GF-D8 (cell line): ENCODE data around the gene ARHGAP26.

Source experiments
- DNase-seq: peaks from one replicate; lab custom pipeline; 2025; lab: John Stamatoyannopoulos, UW

ARHGAP26 gene

GRCh38 chr5:143145243-143146160 lies 375.3 kb downstream of the ARHGAP26 start:
- no peak for DNase-seq

GRCh38 chr5:143146161-143146560 lies 376.0 kb downstream of the ARHGAP26 start:
- DNase-seq: no peak

- no peak for DNase-seq
These were observed 377.2 kb downstream of the ARHGAP26 start for GRCh38 chr5:143147383-143147782.

- no peak for DNase-seq
These were observed 377.7 kb downstream of the ARHGAP26 start for GRCh38 chr5:143147902-143148301.

- no peak for DNase-seq
These were observed 378.6 kb downstream of the ARHGAP26 start for GRCh38 chr5:143148771-143149170.

GRCh38 chr5:143149759-143150158 lies 379.6 kb downstream of the ARHGAP26 start:
- DNase-seq: no peak

- no peak for DNase-seq
These were observed 381.0 kb downstream of the ARHGAP26 start for GRCh38 chr5:143151056-143151700.

GRCh38 chr5:143152445-143152844 lies 382.3 kb downstream of the ARHGAP26 start:
- DNase-seq: no peak

GRCh38 chr5:143153332-143154119 lies 383.3 kb downstream of the ARHGAP26 start:
- no peak for DNase-seq

GRCh38 chr5:143154510-143155370 lies 384.6 kb downstream of the ARHGAP26 start:
- no peak for DNase-seq

GRCh38 chr5:143155455-143155854 lies 385.3 kb downstream of the ARHGAP26 start:
- no peak for DNase-seq

GRCh38 chr5:143156086-143156485 lies 385.9 kb downstream of the ARHGAP26 start:
- no peak for DNase-seq

GRCh38 chr5:143156572-143156971 lies 386.4 kb downstream of the ARHGAP26 start:
- no peak for DNase-seq

GRCh38 chr5:143159031-143159430 lies 388.9 kb downstream of the ARHGAP26 start:
- peak; percentile 16 for DNase-seq

GRCh38 chr5:143161885-143162540 lies 391.8 kb downstream of the ARHGAP26 start:
- DNase-seq: no peak

- no peak for DNase-seq
These were observed 392.6 kb downstream of the ARHGAP26 start for GRCh38 chr5:143162810-143163209.

GRCh38 chr5:143164557-143164956 lies 394.4 kb downstream of the ARHGAP26 start:
- no peak for DNase-seq

GRCh38 chr5:143165049-143165880 lies 395.1 kb downstream of the ARHGAP26 start:
- no peak for DNase-seq

GRCh38 chr5:143166090-143166489 lies 395.9 kb downstream of the ARHGAP26 start:
- no peak for DNase-seq
